Measurements from ENCODE around the gene B9D1. TPM values are rescaled to one million over a fixed set of nuclear protein-coding genes. Genes with fewer than 3 reads are reported as not detected.

B9D1 gene
- total and polyA plus RNA-seq, 12 donors, result 5.3 to 18.8 (median 10.4) TPM

DNA sequence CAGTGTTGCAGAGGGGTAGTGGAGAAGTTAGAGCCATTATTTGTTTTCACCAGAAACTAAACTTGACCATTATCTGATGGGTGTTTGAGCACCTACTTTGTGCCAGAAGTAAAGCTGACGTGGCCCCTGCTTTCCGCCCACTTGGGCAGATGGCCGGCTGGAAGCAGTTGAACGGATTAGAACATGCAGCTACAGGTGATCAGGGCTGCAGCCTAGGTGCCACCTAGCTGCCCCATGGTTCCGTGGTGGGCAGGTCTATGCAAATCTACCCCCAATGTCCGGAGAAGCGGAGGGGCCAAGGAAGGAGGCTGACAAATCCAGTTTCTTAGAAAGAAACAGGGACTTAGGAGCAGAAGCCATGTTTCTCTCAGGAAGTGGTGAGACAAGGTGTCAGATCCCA, 62.7 kb downstream of the B9D1 start:
- WGBS, 2 donors, result 93 to 97% methylated on average over 7 of the region's 7 CpGs
- DNase-seq, result no peak
- no peak overlapping the region for H3K27ac ChIP-seq

DNA sequence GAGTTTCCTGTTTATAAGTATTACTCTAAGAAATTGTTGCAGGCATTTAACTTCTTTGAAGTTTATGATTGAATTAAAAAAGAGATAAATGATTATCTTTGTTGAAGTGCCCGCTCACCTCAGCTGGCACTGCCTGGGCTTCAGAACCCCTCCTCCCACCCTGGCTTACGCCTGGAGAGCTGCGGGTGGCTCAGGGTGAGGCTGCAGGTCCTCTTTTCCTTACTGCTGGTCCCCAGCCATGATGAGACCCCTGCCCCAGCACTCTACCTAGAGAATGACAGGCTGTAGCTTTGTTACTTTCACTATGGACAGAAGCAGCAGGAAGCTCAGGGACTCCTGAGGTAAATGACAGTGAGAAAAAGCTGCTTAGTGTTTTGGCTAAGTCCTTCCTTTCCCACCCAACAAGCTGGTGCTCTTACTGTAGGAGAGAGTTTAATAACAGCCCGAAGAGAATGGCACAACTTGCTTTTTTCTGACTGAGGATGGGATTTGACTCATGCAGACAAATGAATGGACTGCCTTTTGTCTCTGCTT, 63.2 kb downstream of the B9D1 start:
- DNase-seq (no peak), ATAC-seq (no peak)
- TF ChIP-seq, protein P1, sequence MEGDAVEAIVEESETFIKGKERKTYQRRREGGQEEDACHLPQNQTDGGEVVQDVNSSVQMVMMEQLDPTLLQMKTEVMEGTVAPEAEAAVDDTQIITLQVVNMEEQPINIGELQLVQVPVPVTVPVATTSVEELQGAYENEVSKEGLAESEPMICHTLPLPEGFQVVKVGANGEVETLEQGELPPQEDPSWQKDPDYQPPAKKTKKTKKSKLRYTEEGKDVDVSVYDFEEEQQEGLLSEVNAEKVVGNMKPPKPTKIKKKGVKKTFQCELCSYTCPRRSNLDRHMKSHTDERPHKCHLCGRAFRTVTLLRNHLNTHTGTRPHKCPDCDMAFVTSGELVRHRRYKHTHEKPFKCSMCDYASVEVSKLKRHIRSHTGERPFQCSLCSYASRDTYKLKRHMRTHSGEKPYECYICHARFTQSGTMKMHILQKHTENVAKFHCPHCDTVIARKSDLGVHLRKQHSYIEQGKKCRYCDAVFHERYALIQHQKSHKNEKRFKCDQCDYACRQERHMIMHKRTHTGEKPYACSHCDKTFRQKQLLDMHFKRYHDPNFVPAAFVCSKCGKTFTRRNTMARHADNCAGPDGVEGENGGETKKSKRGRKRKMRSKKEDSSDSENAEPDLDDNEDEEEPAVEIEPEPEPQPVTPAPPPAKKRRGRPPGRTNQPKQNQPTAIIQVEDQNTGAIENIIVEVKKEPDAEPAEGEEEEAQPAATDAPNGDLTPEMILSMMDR (IDR thresholded peaks at IDR 0.05), result no peak
- Histone ChIP-seq H3K27me3 (peaks cover 0 to 51% (median 0%) of the 10 kb centered on the region in 7 donors), H3K4me1 (peaks cover 19 to 87% (median 80%) of the 10 kb centered on the region in 9 donors), H3K4me3 (no peak overlapping the region), H3K27ac (peak overlapping the region in 2 of 10 donors; percentile 28 to 49), H3K9me3 (no peaks in the 10 kb centered on the region), H3K36me3 (peaks cover 0 to 7% (median 0%) of the 10 kb centered on the region in 9 donors)
- 79 to 87% methylated on average over 4 of the region's 4 CpGs for WGBS, 2 donors
- intact Hi-C loops (cut with DNase I), result no loop called here

More for the DNA sequence above, 62.7 kb downstream of the B9D1 start:
- H3K27me3 ChIP-seq, result peaks cover 0 to 54% (median 0%) of the 10 kb centered on the region in 7 donors
- TF ChIP-seq, protein P1 (IDR thresholded peaks at IDR 0.05), result no peak
- peaks cover 0 to 7% (median 0%) of the 10 kb centered on the region in 9 donors for H3K36me3 ChIP-seq
- H3K9me3 ChIP-seq, result no peaks in the 10 kb centered on the region
- intact Hi-C loops (cut with DNase I), result loop anchor here in 1 of 10 donors (5.0 kb wide), 1 partner anchor 38 kb away; no protein-coding TSS in a partner anchor
- no peak overlapping the region for H3K4me3 ChIP-seq
- ATAC-seq, result no peak
- peaks cover 19 to 92% (median 83%) of the 10 kb centered on the region in 9 donors for H3K4me1 ChIP-seq

DNA sequence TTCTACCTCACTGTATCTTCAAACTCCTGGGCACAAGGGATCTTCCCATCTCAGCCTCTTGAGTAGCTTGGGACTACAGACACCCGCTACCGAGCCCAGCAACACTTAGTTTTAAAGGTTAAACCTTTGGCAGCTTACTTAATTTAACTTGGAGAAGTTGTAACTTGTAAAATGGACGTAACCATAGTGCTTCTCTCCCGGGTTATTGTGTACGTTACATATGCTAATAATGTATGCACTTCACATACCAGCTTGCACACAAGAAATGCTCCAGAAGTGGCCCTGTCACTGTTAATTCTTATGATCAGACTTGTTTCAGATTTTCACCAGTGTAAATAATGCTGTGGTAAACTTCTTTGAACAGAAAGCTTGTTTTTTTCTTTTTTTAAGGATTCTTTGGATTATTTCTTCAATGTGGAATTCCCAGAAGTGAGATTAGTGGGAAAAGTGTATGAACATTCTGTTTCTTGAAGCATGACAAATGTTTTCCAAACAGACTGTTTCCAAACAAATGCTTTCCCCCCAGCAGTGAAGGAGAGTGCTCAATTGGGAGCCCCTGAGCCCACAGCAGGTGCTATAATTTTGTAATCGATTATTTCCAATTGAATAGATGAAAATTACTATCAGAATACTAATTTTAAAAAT, 63.8 kb downstream of the B9D1 start:
- ATAC-seq, result peak in 1 of 8 donors; percentile 13
- WGBS, 2 donors, result 54 to 61% methylated on average over 6 of the region's 6 CpGs

More for the DNA sequence above, 63.8 kb downstream of the B9D1 start:
- H3K4me1 ChIP-seq, result peaks cover 19 to 82% (median 74%) of the 10 kb centered on the region in 9 donors
- DNase-seq, result no peak
- intact Hi-C loops (cut with DNase I), result no loop called here
- peaks cover 0 to 51% (median 0%) of the 10 kb centered on the region in 7 donors for H3K27me3 ChIP-seq
- no peak overlapping the region for H3K4me3 ChIP-seq
- H3K9me3 ChIP-seq, result no peaks in the 10 kb centered on the region
- H3K36me3 ChIP-seq, result peaks cover 0 to 7% (median 0%) of the 10 kb centered on the region in 9 donors
- TF ChIP-seq, protein P1 (IDR thresholded peaks at IDR 0.05), result no peak
- H3K27ac ChIP-seq, result peak overlapping the region in 4 of 10 donors; percentile 28 to 49 (median 33)
